COLO668 (cell line): Measurements from ENCODE around the gene IL17REL.

Experiments used
- DNase-seq: peaks from one replicate; lab custom pipeline; 2025; ENCODE audit not compliant: unreplicated experiment; lab: John Stamatoyannopoulos, UW

Gene IL17REL

GRCh38 chr22:49958931-49959781 is 53.4 kb downstream of the IL17REL start:
- DNase-seq: no peak

- no peak for DNase-seq
Observed at GRCh38 chr22:49958366-49958921, 54.1 kb downstream of the IL17REL start.

- DNase-seq: no peak
Observed at GRCh38 chr22:49957826-49958365, 54.7 kb downstream of the IL17REL start.

GRCh38 chr22:49956914-49957825 is 55.4 kb downstream of the IL17REL start:
- no peak for DNase-seq

- no peak for DNase-seq
Observed at GRCh38 chr22:49956418-49956770, 56.2 kb downstream of the IL17REL start.

- no peak for DNase-seq
Observed at GRCh38 chr22:49955581-49956417, 56.8 kb downstream of the IL17REL start.

- DNase-seq: no peak
Observed at GRCh38 chr22:49954991-49955580, 57.5 kb downstream of the IL17REL start.

- peak; percentile 45 for DNase-seq
Observed at GRCh38 chr22:49954354-49954753, 58.2 kb downstream of the IL17REL start.

GRCh38 chr22:49953680-49954344 is 58.8 kb downstream of the IL17REL start:
- DNase-seq: no peak

- DNase-seq: peak; percentile 74
Observed at GRCh38 chr22:49953027-49953679, 59.4 kb downstream of the IL17REL start.

- no peak for DNase-seq
Observed at GRCh38 chr22:49951986-49952896, 60.3 kb downstream of the IL17REL start.

GRCh38 chr22:49951678-49951985 is 60.9 kb downstream of the IL17REL start:
- no peak for DNase-seq

GRCh38 chr22:49951000-49951677 is 61.4 kb downstream of the IL17REL start:
- DNase-seq: peak; percentile 88

- DNase-seq: no peak
Observed at GRCh38 chr22:49950396-49950994, 62.1 kb downstream of the IL17REL start.

GRCh38 chr22:49949914-49950292 is 62.7 kb downstream of the IL17REL start:
- no peak for DNase-seq

- DNase-seq: peak; percentile 53
Observed at GRCh38 chr22:49948958-49949913, 63.3 kb downstream of the IL17REL start.
